ENCODE measurements around the gene CHPF. TPM values are rescaled to one million over a fixed set of nuclear protein-coding genes. Genes with fewer than 3 reads are reported as not detected.

CHPF gene
- total RNA-seq, 1 experiment from 2014 or later = 73.7 TPM

- DNase-seq (ENCODE audit: low read depth) = peak; percentile 83
Observed at GRCh38 chr2:219552382-219553167, 9.0 kb upstream of the CHPF start.

- peak; percentile 67 for DNase-seq (ENCODE audit: low read depth)
Observed at GRCh38 chr2:219551441-219552381, 8.1 kb upstream of the CHPF start.

GRCh38 chr2:219549619-219550018, 6.0 kb upstream of the CHPF start:
- no peak for DNase-seq (ENCODE audit: low read depth)

- no peak for DNase-seq (ENCODE audit: low read depth)
Observed at GRCh38 chr2:219548990-219549389, 5.4 kb upstream of the CHPF start.

GRCh38 chr2:219547621-219548020, 4.0 kb upstream of the CHPF start:
- no peak for DNase-seq (ENCODE audit: low read depth)

- no peak for DNase-seq (ENCODE audit: low read depth)
Observed at GRCh38 chr2:219545943-219546352, 2.3 kb upstream of the CHPF start.

- no peak for DNase-seq (ENCODE audit: low read depth)
Observed at GRCh38 chr2:219545295-219545942, 1.8 kb upstream of the CHPF start.

- no peak for DNase-seq (ENCODE audit: low read depth)
Observed at GRCh38 chr2:219544567-219544966, 958 bp upstream of the CHPF start.

GRCh38 chr2:219542931-219543595, 546 bp downstream of the CHPF start:
- DNase-seq (ENCODE audit: low read depth) = peak; percentile 55

GRCh38 chr2:219541611-219542180, 1.9 kb downstream of the CHPF start:
- peak; percentile 52 for DNase-seq (ENCODE audit: low read depth)

GRCh38 chr2:219540784-219541504, 2.7 kb downstream of the CHPF start:
- no peak for DNase-seq (ENCODE audit: low read depth)

GRCh38 chr2:219539926-219540678, 3.5 kb downstream of the CHPF start:
- DNase-seq (ENCODE audit: low read depth) = no peak

GRCh38 chr2:219538956-219539788, 4.4 kb downstream of the CHPF start:
- no peak for DNase-seq (ENCODE audit: low read depth)

GRCh38 chr2:219538504-219538951, 5.1 kb downstream of the CHPF start:
- DNase-seq (ENCODE audit: low read depth) = no peak

GRCh38 chr2:219537657-219538488, 5.7 kb downstream of the CHPF start:
- no peak for DNase-seq (ENCODE audit: low read depth)

- no peak for DNase-seq (ENCODE audit: low read depth)
Observed at GRCh38 chr2:219536967-219537366, 6.6 kb downstream of the CHPF start.

- no peak for DNase-seq (ENCODE audit: low read depth)
Observed at GRCh38 chr2:219536425-219536824, 7.2 kb downstream of the CHPF start.

Data from RPMI7951 (cell line).